ENCODE data around the gene CCNJ. TPM values are rescaled to one million over a fixed set of nuclear protein-coding genes. Genes with fewer than 3 reads are reported as not detected.

The CCNJ gene
- total RNA-seq, 1 experiment from 2014 or later = 25.6 TPM

DNA sequence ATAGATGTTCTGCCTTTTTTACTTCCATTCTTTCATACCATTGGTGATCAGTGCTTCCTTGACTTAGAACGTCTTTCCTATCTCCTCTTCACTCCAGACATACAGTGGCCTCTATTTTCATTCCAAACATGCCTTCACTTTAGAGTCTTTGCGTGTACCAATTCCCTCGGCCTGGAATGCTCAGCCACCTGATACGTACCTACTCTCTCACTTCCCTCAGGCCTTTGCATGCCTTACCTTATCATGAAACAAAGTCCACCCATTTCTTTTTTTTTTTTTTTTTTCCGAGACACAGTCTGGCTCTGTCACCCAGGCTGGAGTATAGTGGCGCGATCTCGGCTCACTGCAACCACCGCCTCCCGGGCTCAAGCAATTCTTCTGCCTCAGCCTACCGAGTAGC, 2.2 kb upstream of the CCNJ start:
- no peak for DNase-seq (ENCODE audit: low spot score)
- Histone ChIP-seq H3K27me3 (replicated peaks; ENCODE audit: insufficient read depth, low read depth, low read length, poor library complexity) (peaks cover 4% of the 10 kb centered on the region), H3K4me3 (ENCODE audit: low read depth, low read length, poor library complexity, severe bottlenecking) (no peak overlapping the region), H3K9me3 (ENCODE audit: low read depth, low read length, poor library complexity, severe bottlenecking) (no peaks in the 10 kb centered on the region), H3K36me3 (ENCODE audit: insufficient read depth, low read length, poor library complexity, severe bottlenecking) (no peaks in the 10 kb centered on the region), H3K4me1 (ENCODE audit: insufficient read depth, low read length, poor library complexity, severe bottlenecking) (peaks cover 17% of the 10 kb centered on the region), H3K27ac (ENCODE audit: low read depth, low read length, poor library complexity, severe bottlenecking) (no peak overlapping the region)
- no TSS peak for BruUV-seq (replicated peaks)
- no peak for TF ChIP-seq CTCF (conservative IDR thresholded peaks at IDR 0.05; ENCODE audit: low read depth, low read length)
- TF ChIP-seq EZH2 (IDR thresholded peaks at IDR 0.05; ENCODE audit: borderline replicate concordance, low read depth, low read length, poor library complexity, severe bottlenecking) = no peak
- ChIA-PET CTCF (no interaction called here), POLR2A (ENCODE audit: low non-redundant PET) (no interaction called here)
- intact Hi-C loops (cut with micrococcal nuclease; ENCODE audit: unreplicated experiment) = no loop called here

DNA sequence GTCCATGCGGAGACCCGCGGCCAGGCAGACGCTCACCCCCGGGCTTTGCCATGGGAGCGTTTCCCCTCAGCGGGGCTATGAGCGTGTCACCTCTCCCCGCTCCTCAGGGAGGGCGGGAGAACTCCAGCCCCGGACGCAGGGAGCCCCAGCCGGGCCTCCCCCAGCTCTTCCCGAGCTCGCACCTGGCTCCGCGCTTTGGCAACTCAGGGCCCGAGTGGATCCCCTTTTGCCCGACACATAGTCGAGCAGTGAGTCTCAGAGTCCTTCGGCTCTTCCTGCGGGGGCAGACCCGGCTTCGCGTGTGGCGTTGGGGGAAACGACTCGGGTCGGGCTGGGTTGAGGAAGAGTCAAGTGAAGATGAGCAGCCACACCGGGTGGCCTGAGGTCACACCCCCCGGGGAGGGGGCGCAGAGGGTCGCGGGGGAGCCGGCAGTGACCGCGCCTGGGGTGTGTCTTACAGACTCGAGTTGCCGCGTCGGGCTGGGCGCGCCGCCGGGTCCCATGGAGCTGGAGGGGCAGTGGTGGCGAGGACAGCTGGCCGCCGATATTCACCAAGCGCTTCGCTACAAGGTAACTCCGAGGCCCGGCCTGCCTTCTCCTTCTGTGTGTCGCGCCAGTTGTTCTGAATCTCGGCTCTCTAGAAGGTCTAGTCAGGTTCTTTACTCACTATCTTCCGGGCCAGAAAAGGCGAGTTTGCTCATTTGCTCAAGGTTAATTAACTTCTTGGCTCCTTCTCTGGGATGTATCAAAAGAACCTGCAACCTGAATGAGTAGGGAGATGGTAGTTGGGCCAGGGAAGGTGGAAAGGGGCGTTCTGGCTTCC, 721 bp downstream of the CCNJ start:
- CTCF ChIA-PET = interaction anchor here (0.9 kb wide), 1 partner anchor 351 kb away, joined by 4 read pairs; the partner anchor contains the start of gene TCTN3
- peak; percentile 53 for DNase-seq (ENCODE audit: low spot score)
- H3K27ac ChIP-seq (ENCODE audit: low read depth, low read length, poor library complexity, severe bottlenecking) = peak overlapping the region; percentile 94
- peaks cover 6% of the 10 kb centered on the region for H3K36me3 ChIP-seq (ENCODE audit: insufficient read depth, low read length, poor library complexity, severe bottlenecking)
- no peaks in the 10 kb centered on the region for H3K27me3 ChIP-seq (replicated peaks; ENCODE audit: insufficient read depth, low read depth, low read length, poor library complexity)
- H3K4me3 ChIP-seq (ENCODE audit: low read depth, low read length, poor library complexity, severe bottlenecking) = peak overlapping the region; percentile 89
- no TSS peak for BruUV-seq (replicated peaks)
- POLR2A ChIA-PET (ENCODE audit: low non-redundant PET) = interaction anchor here (0.9 kb wide), 1 partner anchor 86 kb away, joined by 3 read pairs; the partner anchor contains the start of gene ZNF518A
- peaks cover 18% of the 10 kb centered on the region for H3K4me1 ChIP-seq (ENCODE audit: insufficient read depth, low read length, poor library complexity, severe bottlenecking)
- intact Hi-C loops (cut with micrococcal nuclease; ENCODE audit: unreplicated experiment) = no loop called here
- H3K9me3 ChIP-seq (ENCODE audit: low read depth, low read length, poor library complexity, severe bottlenecking) = no peaks in the 10 kb centered on the region
- no peak for TF ChIP-seq CTCF (conservative IDR thresholded peaks at IDR 0.05; ENCODE audit: low read depth, low read length)

DNA sequence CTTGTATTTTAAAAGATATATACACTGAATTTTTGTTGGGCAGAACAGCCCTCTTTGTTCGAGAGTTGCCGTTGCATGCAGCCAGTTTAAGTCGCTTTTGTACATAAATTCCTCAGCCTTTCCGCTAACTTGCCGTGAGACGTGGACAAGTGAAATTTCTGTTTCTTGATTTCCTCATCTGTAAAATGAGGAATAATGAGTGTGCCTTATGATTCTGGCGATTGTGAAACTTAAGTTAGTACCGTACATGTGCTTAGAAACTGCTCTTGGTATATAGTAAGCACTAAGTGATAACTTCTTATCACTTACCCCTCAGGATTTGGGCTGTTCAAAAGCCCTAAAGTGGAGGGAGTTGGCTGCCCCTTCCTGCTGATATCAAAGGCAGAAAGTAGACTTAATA, 1.4 kb downstream of the CCNJ start:
- ChIA-PET CTCF (interaction anchor here (0.9 kb wide), 1 partner anchor 351 kb away, joined by 4 read pairs; the partner anchor contains the start of gene TCTN3), POLR2A (ENCODE audit: low non-redundant PET) (interaction anchor here (0.9 kb wide), 1 partner anchor 86 kb away, joined by 3 read pairs; the partner anchor contains the start of gene ZNF518A)
- peak overlapping the region; percentile 94 for H3K27ac ChIP-seq (ENCODE audit: low read depth, low read length, poor library complexity, severe bottlenecking)
- intact Hi-C loops (cut with micrococcal nuclease; ENCODE audit: unreplicated experiment) = no loop called here
- peak; percentile 18 for DNase-seq (ENCODE audit: low spot score)
- H3K9me3 ChIP-seq (ENCODE audit: low read depth, low read length, poor library complexity, severe bottlenecking) = no peaks in the 10 kb centered on the region
- no peaks in the 10 kb centered on the region for H3K27me3 ChIP-seq (replicated peaks; ENCODE audit: insufficient read depth, low read depth, low read length, poor library complexity)
- peaks cover 18% of the 10 kb centered on the region for H3K4me1 ChIP-seq (ENCODE audit: insufficient read depth, low read length, poor library complexity, severe bottlenecking)
- TSS peak; percentile 37 for BruUV-seq (replicated peaks)
- TF ChIP-seq EZH2 (IDR thresholded peaks at IDR 0.05; ENCODE audit: borderline replicate concordance, low read depth, low read length, poor library complexity, severe bottlenecking) = no peak
- no peak for TF ChIP-seq CTCF (conservative IDR thresholded peaks at IDR 0.05; ENCODE audit: low read depth, low read length)
- peak overlapping the region; percentile 89 for H3K4me3 ChIP-seq (ENCODE audit: low read depth, low read length, poor library complexity, severe bottlenecking)
- peaks cover 6% of the 10 kb centered on the region for H3K36me3 ChIP-seq (ENCODE audit: insufficient read depth, low read length, poor library complexity, severe bottlenecking)

Measured in A673 (cell line).